Suppressor macrophage treated with lipopolysaccharide for 4 hours (primary cell): ENCODE measurements around the gene MECR.

Experiments used
- DNase-seq: peaks from one replicate; pipeline ENCODE4 v3.0.0-alpha.2; 2020

Gene MECR

DNA sequence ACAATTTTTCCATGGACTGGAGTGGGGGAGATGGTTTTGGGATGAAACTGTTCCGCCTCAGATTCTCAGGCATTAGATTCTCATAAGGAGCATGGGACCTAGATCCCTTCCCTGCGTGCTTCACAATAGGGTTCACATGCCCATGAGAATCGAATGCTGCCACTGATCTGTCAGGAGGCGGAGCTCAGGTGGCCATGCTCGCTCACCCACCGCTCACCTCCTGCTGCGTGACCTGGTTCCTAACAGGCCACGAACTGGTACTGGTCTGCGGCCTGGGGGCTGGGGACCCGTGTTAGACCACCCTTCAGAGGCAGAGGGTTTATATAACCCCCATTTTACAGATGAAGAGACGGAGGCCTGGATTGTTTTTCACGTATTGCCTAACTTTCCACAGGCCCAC, 32.7 kb downstream of the MECR start:
- no peak for DNase-seq

DNA sequence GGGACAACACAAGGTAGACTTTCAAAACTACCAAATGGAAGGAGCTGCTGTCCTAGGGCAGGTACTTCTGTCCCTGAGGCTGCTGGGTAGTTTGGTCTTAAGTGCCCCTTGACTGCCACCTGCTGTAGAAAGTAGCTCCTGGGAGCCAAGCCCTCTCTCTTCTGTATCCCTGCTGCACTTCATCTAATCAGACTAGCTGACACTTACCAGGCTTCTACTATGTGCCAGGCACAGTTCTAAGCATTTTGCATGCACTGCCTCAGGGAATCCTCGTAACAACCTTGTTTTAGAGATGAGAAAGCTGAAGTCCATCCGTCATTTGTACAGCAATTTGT, 33.2 kb downstream of the MECR start:
- DNase-seq, result no peak

DNA sequence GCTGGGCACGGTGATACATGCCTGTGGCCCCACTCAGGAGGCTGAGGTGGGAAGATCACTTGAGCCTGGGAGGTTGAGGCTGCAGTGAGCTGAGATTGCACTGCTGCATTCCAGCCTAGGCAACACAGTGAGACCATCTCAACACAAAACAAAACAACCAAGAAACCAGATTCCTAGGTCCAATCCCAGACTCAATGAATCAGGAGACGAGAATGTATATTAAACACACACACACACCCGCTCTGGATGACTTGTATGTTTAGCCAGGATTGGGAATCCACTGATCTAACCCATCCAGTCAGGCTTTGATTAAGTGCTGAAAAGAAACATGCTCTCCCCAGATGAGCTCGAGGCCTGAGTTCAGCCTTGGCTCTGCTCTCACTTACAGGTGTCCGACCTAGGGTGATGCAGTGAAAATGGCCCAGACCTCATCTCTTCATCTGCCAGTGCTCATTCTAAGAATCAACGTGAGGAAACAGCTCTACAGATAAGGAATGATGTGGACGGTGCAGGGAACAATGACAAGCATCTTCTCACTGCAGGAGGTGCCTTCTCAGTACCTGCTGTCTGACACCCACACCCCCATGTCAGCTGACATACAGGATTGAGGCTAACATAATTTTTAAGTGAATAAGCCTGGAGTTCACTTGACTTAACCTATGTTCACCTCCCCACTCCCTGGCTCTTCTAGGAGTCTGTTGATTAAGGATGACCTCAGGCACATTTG, 33.7 kb downstream of the MECR start:
- no peak for DNase-seq

DNA sequence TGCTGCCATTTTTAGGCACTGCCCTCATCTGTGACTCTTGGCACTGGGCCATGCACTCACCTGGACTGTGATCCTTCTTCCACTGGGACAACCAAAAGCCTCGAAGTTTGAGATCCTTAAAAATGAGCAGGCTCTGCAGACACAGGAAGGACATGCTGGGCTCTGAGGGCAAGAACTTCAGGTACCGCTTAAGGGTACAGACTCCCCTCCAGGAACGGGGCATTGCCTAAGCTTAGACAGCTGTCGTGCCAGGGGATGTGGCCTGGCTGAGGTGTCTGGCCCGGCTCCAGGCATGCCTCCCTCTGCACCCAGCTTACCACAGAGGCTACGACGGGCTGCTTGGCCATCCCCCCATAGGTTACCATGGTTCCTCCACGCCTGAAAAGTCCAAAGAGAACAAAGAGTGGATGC, 34.8 kb downstream of the MECR start:
- DNase-seq, result no peak

DNA sequence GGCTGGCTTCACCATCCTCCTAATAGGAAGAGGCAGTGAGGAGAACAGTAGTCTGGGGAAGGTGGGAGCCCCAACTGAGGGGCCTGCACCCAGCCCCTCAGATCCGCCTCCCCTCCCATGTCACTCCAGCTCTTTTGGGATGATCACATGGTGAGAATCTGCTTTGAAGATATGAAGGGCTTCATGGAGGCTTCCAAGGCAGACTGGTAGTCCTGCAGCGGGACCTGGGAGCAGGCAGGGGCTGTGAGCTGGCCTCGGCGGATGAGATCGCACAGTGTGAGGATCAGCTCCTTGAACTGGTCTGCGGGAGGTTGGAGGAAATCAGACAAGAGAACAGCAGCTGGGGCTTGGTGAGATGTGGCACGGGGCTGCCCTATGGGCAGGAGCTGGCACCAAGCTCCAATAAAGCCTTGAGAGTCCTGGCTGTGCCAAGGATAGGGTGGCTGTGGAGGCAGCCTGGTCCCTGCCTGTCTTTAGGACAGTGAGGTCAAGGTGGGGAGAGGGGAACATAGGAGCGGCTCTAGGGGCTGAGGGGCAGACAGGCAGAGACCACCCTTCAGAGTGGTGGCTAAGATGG, 36.8 kb downstream of the MECR start:
- no peak for DNase-seq

DNA sequence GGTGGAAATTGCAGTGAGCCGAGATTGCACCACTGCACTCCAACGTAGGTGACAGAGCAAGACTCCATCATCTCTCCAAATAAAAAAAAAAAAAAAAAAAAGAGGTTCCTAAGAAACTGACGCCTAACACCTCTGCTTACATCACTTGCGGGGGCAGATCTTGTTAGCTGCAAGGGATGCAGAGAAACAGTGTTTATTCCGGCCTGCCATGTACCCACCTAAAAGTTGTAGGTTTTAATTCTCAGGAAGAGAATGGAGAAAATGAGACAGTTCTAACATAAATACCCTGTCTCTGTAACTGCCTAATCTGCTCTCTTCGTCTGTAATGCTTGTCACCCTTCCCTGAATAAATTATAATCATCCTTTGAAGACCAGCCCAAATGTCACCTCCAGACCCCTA, 40.0 kb downstream of the MECR start:
- no peak for DNase-seq

DNA sequence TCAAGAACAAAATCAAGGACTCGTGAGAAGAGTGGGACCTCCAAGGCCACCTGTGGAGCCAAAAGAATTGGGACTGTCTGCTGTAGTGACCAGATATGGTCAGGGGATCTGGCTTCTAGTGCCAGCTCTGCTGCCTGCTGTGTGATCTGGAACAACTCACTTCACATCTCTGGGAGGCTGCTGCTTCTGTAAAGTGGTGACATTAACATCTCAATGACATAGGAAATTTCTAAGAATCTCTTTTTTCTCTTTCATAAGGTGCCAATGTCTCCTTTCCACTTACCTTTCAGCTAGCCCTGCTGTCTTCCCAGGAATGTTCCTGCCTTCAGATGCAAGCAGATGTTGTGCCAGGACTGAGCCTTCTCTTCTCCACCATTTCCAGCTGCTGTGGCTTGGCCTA, 44.0 kb downstream of the MECR start:
- no peak for DNase-seq

DNA sequence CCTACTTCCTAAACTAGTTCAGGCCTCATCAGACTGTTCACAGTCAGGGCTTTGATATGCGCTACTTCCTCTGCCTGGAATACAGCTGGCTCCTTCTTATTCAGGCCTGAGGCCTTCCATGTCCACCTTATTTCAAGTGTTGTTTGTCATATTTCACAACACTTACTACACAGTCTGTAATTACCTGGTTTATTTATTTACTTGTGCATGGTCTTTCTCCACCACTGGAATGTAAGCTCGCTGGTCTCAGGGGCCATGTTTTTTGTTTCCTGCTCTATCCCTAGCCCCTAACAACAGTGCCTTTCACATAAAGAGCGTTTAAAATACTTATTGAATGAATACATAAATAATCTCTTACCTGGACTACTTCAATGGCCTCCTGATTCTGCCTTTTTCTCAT, 44.5 kb downstream of the MECR start:
- no peak for DNase-seq

DNA sequence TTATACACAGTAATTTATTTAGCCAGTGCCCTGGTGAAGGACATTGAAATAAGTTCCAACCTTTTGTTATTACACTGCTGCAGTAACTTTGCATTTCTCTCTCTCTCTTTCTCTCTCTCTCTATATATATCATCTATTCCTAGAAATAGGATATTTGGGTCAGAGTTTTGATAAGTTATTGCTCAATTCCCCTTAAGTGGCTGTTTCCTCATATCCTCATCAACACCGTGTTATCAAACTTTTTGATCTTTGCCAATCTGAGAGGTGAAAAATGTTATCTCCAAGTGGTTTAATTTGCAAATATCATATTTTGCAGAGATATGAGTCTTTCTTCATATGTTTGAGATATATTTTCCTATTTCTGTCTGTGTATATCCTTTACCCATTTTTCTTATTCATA, 47.4 kb downstream of the MECR start:
- DNase-seq, result no peak

DNA sequence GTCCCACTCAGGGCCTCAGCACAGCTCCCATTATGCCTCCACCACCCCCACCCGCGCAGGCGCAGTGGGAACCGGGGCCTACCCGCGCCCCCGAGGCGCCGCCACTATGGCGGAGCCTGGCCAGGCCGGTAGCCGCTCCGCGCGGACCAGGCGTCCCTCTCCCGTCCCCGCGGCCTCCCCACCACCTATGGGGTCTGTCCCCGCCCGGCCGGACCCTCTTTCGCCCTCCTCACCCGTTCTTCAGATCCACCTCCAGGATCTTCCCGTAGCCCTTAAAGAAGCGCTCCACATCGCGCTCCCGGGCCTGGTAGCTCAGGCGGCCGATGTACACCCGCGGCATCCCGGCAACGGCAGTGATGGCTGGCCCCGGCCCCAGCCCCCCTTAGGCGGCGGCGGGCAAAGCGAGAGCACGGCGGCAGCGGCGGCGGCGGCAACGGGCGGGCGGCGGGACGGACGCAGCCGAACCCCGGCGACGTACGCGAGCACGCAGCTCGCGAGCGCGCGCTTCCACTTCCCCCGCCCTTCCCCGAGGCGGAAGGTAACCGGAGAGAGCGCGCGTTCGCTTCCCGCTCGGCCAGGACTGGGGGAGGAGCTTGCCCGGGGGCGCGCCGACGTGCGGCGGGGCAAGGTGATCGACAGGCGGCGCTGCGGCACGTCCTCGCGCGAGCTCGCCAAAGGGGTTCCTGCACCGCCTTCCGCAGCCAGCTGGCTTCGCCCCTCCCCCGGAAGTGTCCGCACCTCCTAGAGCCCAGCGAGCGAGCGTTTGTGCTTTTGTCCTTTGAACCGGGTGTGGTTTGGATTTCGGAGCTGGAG, 49.1 kb downstream of the MECR start, which contains the start of gene SRSF4:
Gene SRSF4 (minus strand): TSS at position 488 of the 813 bp plus-strand sequence. CDS start 148 bp downstream, at position 340.
- DNase-seq, result peak; percentile 99

DNA sequence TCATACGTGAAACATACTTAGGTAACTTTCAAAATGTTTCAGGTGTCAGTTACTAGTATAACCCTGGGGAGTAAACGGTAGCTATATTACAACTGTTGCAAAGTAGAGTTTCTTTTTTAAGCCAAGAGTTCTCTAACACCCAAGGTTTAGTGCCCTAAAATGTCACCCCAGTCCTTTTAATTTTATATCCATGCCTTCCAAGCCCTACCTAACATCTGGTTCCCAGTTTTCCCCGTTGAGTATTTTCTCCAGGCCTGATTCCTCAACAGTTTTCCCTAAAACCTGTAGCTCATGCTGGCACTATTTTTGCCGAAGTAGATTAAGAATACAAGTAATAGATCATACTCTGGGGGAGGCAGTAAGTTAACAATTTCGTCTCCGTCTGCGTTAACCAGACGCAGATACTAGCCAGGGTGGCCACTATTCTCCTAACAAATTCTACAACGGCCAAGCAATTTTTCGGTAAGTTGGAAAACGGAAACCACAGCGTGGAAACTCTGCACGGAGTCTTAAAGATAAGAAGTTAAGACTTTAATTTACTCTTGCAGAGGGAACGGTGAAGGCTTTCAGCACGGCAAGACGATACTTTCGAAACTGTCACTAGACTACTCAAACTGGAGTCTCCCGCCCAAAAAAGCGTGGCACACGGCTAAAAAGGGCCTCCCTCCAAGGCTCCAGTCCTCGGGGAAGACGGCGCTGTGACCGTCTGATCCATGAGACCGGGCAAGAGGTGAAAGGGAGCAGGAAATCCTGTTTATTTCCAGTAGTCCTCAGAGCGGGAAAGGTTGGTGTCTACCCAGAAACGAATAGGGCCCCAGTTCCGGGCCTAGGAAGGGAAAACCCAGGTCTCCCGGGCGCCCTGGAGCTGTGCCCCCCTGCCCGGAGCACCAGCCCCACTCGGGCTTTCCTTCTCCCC, 50.0 kb downstream of the MECR start:
- peak; percentile 53 for DNase-seq

DNA sequence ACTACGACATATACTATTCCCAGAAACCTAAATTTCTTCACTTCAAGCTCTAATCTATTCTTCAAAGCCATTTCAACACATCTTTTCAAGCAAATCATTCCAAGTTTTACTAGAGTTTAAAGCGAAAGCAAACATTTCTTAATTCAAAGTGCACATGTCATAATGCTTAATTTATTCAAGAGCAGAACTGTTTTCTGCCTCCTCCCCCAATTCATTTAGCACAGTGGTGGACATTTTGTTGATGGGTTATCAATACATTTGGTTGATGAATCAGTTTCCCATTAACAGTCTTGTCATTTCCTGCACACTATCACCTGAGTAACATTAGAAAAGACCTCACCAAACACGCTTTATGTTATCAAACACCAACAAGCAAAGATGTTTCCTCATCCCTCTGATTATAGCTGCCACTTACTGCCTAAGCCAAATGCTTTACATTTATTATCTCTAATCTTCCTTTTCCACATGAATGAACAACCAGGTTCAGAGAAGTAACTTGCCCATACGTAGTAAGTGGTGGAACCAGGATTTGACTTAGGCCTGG, 51.0 kb downstream of the MECR start:
- peak; percentile 74 for DNase-seq

DNA sequence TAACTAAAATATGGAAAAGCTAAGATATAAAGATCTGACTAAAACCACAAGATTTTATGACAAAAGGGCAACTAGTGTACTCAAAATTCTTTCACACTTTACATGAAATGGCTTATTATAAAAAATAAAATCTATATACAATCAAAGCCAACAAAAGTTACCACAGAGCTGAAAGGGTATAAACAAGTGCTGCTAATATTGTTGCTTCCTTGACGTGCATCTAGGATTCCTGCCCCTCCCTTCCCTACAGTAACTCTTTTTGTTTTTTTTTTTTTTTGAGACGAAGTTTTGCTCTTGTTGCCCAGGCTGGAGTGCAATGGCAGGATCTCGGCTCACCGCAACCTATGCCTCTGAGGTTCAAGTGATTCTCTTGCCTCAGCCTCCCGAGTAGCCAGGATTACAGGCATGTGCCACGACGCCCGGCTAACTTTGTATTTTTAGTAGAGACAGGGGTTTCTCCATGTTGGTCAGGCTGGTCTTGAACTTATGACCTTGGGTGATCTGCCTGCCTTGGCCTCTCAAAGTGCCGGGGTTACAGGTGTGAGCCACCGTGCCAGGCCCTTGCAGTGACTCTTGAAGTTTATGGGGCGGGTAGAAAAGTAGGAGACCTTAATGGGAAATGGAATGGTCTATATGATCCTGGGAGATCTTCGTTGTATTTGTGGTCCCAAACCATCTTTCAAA, 53.6 kb downstream of the MECR start:
- no peak for DNase-seq

DNA sequence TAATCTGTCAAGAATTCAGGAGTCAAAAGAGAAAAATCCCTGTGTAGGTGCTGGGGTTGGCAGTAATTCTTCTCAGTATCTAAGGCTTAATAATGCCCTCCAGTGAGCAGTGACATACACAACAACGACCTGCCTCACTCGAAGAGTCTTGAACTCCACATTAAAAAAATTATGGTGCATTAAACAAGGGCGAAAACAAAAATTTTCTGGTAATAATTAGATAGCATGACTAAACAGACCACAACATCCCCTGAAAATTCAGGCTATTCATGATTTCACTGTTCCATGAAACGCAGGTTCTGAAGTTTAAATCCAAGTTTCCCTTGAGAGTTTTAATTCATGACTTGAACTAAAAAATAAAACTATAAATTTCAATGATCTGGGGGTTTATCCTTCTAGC, 54.2 kb downstream of the MECR start:
- no peak for DNase-seq

DNA sequence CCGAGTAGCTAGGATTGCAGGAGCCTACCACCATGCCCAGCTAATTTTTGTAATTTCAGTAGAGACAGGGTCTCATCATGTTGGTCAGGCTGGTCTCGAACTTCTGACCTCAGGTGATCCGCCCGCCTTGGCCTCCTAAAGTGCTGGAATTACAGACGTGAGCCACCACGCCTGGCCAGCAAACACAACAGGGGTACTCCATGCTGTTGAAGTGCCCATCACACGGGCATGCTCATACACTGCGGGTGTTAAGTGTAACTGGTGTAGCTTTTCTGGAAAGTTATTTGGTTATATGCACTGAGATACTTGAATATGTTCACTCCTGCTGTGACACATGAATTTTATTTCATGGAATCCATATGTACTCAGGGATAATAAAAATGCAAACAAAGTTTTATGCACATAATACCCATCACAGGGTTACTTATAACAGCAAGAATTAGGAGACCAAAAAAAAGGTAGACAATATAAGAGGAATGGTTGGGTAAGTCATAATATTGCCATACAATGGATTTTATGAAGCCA, 58.3 kb downstream of the MECR start:
- no peak for DNase-seq

DNA sequence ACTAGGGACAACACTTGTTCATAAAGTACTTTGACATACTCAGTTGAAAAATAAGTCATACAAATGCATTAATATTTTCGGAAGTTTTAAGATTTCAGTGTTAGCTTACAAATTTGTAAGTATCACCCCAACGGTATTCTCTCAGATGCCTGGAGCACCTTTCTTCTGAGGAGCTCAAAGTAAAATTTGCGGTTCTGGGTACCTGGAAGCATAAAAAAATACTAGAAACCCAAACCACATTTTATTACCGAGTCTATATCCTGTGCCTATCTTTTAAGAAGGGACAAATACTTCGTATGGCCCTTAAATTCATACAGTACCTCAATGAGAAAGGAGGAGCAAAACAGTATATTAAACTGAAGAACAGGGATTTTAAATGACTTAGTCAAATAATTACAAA, 59.2 kb downstream of the MECR start:
- no peak for DNase-seq

DNA sequence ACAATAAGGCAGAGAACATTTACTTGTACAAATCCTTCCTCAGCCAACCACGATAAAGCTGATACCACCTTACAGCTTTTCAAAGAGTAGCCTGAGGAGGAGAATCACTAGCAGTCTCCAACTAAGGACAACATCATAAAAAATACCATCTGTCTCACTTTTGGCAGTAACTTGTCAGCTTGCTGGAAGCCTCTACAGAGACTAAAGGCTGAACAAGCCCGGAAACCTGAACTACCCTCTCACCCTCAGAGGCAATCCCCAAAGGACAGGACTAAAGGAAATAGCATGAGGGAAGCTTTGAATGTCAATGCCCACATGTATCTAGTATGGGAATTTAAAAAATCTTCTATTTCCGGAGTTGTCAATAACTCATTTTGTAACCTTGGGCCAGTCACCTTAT, 59.6 kb downstream of the MECR start:
- no peak for DNase-seq

DNA sequence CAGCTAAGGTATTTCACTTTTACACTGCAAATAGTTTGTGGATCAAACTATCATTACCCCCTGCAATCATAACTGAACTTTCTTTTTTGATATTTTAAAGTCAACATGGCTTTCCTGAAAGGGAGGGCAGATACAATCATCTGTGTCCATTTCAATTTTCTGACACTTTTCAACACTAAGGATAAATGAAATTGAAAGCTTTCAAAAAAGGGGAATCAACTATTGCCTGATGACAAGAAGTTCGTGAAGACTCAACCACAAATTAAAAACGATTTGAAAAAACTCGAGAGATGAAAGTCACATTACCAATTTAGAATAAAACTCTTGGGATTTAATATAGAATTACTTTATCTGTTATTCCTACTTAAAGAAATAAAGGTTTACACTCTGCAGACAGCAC, 60.8 kb downstream of the MECR start:
- DNase-seq, result peak; percentile 72

DNA sequence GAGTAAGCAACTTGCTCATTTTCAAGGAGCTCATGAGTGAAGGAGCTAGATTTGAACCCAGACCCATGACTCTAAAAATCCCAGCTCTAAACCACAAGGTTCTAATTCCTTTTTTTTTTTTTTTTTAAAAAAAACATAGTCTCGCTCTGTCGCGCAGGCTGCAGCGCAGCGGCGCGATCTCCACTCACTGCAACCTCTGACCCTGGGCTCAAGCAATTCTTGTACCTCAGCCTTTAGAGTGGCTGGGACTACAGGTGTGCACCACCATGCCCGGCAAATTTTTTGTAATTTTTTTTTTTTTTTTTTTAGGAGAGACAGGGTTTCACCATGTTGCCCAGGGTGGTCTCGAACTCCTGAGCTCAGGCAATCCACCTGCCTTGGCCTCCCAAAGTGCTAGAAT, 62.8 kb downstream of the MECR start:
- DNase-seq, result no peak

DNA sequence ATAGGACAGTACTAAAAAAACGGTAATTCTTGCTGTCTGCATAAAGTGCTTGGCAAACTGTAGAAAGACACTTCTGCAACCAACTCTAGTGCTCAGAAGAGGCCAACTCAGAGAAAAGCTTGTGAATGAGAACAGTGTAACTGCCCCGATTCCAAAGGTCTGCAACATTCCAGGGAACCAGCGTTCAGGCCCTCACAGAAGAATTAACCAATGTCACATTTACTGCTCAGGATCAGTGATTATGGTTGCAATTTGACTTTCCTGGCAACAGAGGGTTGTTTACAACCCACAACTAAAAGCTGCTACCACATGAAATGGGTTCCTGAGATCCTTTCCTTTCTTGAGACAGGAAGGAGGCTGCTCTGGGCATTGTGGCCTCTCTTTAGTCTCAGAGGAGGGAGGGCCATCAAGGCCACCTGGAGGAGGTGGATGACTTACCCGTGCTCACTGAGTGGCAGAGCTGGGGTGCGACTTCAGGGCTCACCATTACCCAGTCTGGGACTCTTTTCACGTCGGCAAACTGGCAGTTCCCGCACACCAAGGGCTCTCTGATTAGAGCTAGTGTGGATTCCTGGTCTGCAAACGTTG, 64.3 kb downstream of the MECR start:
- no peak for DNase-seq

DNA sequence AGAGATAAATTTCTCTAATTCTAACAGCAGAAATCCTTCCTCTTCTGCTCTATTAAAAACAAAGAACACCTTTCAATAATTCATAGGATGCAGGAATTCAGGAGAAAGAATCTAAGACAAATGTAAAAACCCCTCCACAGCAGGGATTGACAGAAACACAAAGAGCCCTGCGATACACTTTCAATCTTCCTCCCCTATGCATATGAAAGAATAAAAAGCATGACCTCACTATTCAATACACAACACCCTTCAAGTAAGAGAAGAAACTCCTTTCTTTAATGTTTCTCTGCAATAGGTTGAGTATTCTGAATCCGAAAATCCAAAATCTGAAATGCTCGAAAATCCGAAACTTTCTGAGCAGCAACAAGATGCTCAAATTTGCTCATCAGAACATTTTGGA, 66.1 kb downstream of the MECR start:
- DNase-seq, result no peak
